SK-N-SH (cell line): ENCODE measurements around the gene FAM177B. TPM values are rescaled to one million over a fixed set of nuclear protein-coding genes. Genes with fewer than 3 reads are reported as not detected.

Experiments
- CTCF ChIA-PET: fragments of 300-600, 350-600 bp; formaldehyde crosslinking; extraction: SDS; loops from one replicate; lab custom pipeline; 2021; lab: Yijun Ruan, JAX
- POLR2A ChIA-PET: fragments of 350-600 bp; sonication (Branson Sonifier 250); formaldehyde crosslinking; extraction: SDS; loops from one replicate; lab custom pipeline; 2020; ENCODE audit warnings: antibody characterized with exemption, inconsistent platforms; lab: Yijun Ruan, JAX
- DNase-seq: peaks from one replicate; pipeline ENCODE4 v3.0.0; 2012
- H2AFZ ChIP-seq: fragments of 200-600 bp; sonication (generic); 2 replicates; pipeline ENCODE4 v1.8.1; 2016; ENCODE audit warnings: antibody characterized with exemption, mild to moderate bottlenecking, low read depth
- H3F3A ChIP-seq: fragments of 200-600 bp; sonication (generic); replicated peaks from 2 replicates; pipeline ENCODE3; 2016; ENCODE audit warnings: antibody characterized with exemption, mild to moderate bottlenecking; ENCODE audit not compliant: insufficient read depth
- H3K27ac ChIP-seq, 2 experiments: fragments of 200-500 bp in 1 of 2; fragments of 200-600 bp in 1 of 2; sonication (Bioruptor generic) in 1 of 2; sonication (generic), shearing (Covaris generic) in 1 of 2; 2 replicates each; pipeline versions ENCODE4 v1.5.1 to v1.6.1; 2014 to 2016; ENCODE audit warnings: low read depth in 2 of 2, inconsistent platforms in 1 of 2, low read length in 1 of 2, mild to moderate bottlenecking in 1 of 2, mixed read lengths in 1 of 2
- H3K27me3 ChIP-seq: fragments of 200-600 bp; sonication (generic), shearing (Covaris generic); 2 replicates; pipeline ENCODE4 v1.6.1; 2016; ENCODE audit warnings: mixed run types; ENCODE audit not compliant: insufficient read depth
- H3K36me3 ChIP-seq, 2 experiments: fragments of 200-500 bp in 1 of 2; fragments of 200-600 bp in 1 of 2; sonication (Bioruptor generic) in 1 of 2; sonication (generic) in 1 of 2; replicated peaks in 1 of 2; 2 replicates each; pipeline versions ENCODE3 to v1.5.1; 2014 to 2016; ENCODE audit warnings: low read length in 1 of 2, mild to moderate bottlenecking in 1 of 2; ENCODE audit not compliant: insufficient read depth in 2 of 2, control insufficient read depth in 1 of 2
- H3K4me1 ChIP-seq, 2 experiments: fragments of 200-500 bp in 1 of 2; fragments of 200-600 bp in 1 of 2; sonication (Bioruptor generic) in 1 of 2; sonication (generic), shearing (Covaris generic) in 1 of 2; 2 replicates each; pipeline versions ENCODE4 v1.5.1 to v1.6.1; 2014 to 2016; ENCODE audit warnings: low read depth in 1 of 2, low read length in 1 of 2, mixed run types in 1 of 2; ENCODE audit not compliant: insufficient read depth in 2 of 2, control insufficient read depth in 1 of 2
- H3K4me2 ChIP-seq: fragments of 200-600 bp; sonication (generic), shearing (Covaris generic); 2 replicates; pipeline ENCODE4 v1.6.1; 2017; ENCODE audit warnings: mixed run types
- H3K4me3 ChIP-seq, 2 experiments: fragments of 200-500 bp in 1 of 2; fragments of 200-600 bp in 1 of 2; sonication (Bioruptor generic) in 1 of 2; sonication (generic), shearing (Covaris generic) in 1 of 2; 2 replicates each; pipeline versions ENCODE4 v1.5.1 to v1.8.1; 2014 to 2016; ENCODE audit warnings: low read depth in 2 of 2, inconsistent platforms in 1 of 2, low read length in 1 of 2, mild to moderate bottlenecking in 1 of 2, mixed read lengths in 1 of 2, moderate library complexity in 1 of 2
- H3K79me2 ChIP-seq: fragments of 200-600 bp; sonication (generic); 2 replicates; pipeline ENCODE4 v1.8.1; 2017; ENCODE audit warnings: mild to moderate bottlenecking; ENCODE audit not compliant: insufficient read depth
- H3K9ac ChIP-seq: fragments of 200-600 bp; sonication (generic); 2 replicates; pipeline ENCODE4 v1.6.1; 2017; ENCODE audit warnings: mixed run types
- H3K9me2 ChIP-seq: fragments of 200-600 bp; sonication (generic); 2 replicates; pipeline ENCODE4 v1.6.1; 2017; ENCODE audit warnings: mixed run types
- H3K9me3 ChIP-seq: fragments of 200-600 bp; sonication (generic); 2 replicates; pipeline ENCODE4 v1.6.1; 2017; ENCODE audit warnings: mixed run types, mild to moderate bottlenecking, moderate library complexity
- H4K20me1 ChIP-seq: fragments of 200-600 bp; sonication (generic); 2 replicates; pipeline ENCODE4 v1.6.1; 2017; ENCODE audit warnings: mild to moderate bottlenecking, mixed run types; ENCODE audit not compliant: insufficient read depth
- CHD2 ChIP-seq: fragments of 150-350 bp; IDR thresholded peaks from 2 replicates; pipeline ENCODE4 v1.6.1; 2018; ENCODE audit warnings: low read length; ENCODE audit not compliant: partially characterized antibody
- ELF1 ChIP-seq: IDR thresholded peaks from 2 replicates; pipeline ENCODE4 v1.4.0; 2012
- FOXM1 ChIP-seq: IDR thresholded peaks from 2 replicates; pipeline ENCODE4 v1.4.0; 2012; ENCODE audit warnings: low read depth, mild to moderate bottlenecking
- GATA2 ChIP-seq: sonication (generic); formaldehyde crosslinking; IDR thresholded peaks from 2 replicates; pipeline ENCODE4 v1.5.0; 2020; ENCODE audit warnings: mild to moderate bottlenecking, missing genetic modification reagents
- JUND ChIP-seq: IDR thresholded peaks from 2 replicates; pipeline ENCODE4 v1.4.0; 2012
- NFIC ChIP-seq: IDR thresholded peaks from 2 replicates; pipeline ENCODE4 v1.4.0; 2012; ENCODE audit warnings: borderline replicate concordance
- NRF1 ChIP-seq: IDR thresholded peaks from 2 replicates; pipeline ENCODE4 v1.6.1; 2012; ENCODE audit warnings: low read depth, mild to moderate bottlenecking, low read length
- POLR2AphosphoS5 ChIP-seq: IDR thresholded peaks from 2 replicates; pipeline ENCODE4 v1.6.1; 2012; ENCODE audit warnings: low read depth, low read length
- RCOR1 ChIP-seq: fragments of 150-350 bp; IDR thresholded peaks from 2 replicates; pipeline ENCODE4 v1.6.1; 2017; ENCODE audit warnings: antibody characterized with exemption, low read length
- RXRA ChIP-seq: IDR thresholded peaks from 2 replicates; pipeline ENCODE4 v1.4.0; 2012; ENCODE audit warnings: low read depth, mild to moderate bottlenecking, borderline replicate concordance
- SMC3 ChIP-seq: IDR thresholded peaks from 2 replicates; pipeline ENCODE4 v1.6.1; 2012; ENCODE audit warnings: low read depth, low read length, improper control_type of control experiment
- TAF1 ChIP-seq: IDR thresholded peaks from 2 replicates; pipeline ENCODE4 v1.6.1; 2012; ENCODE audit warnings: low read depth, mild to moderate bottlenecking, low read length, moderate library complexity, borderline replicate concordance
- WGBS: methylation state at CpG from one replicate; pipeline ENCODE4 v1.1.6; 2017; ENCODE audit warnings: low lambda C conversion rate; 5-methylcytosine and 5-hydroxymethylcytosine counted together
- polyA plus RNA-seq, 3 experiments: library from polyadenylated mRNA; depleted of rRNA; stranded (reverse); fragments of >200 nt; gene quantifications; 2 replicates each; pipeline ENCODE4 v1.2.3, GENCODE V29; 2012
- TF ChIP-seq, protein P1 (sequence below): fragments of 150-350 bp; IDR thresholded peaks from 2 replicates; pipeline ENCODE4 v1.6.1; 2017; ENCODE audit warnings: antibody characterized with exemption, low read length, low read depth, borderline replicate concordance
- TF ChIP-seq, protein P2 (sequence below): IDR thresholded peaks from 2 replicates; pipeline ENCODE4 v1.4.0; 2012; ENCODE audit warnings: low read depth, borderline replicate concordance

Gene FAM177B
- polyA plus RNA-seq, 1 of the 3 experiments (the other 2 are of a cell fraction), result not detected

DNA sequence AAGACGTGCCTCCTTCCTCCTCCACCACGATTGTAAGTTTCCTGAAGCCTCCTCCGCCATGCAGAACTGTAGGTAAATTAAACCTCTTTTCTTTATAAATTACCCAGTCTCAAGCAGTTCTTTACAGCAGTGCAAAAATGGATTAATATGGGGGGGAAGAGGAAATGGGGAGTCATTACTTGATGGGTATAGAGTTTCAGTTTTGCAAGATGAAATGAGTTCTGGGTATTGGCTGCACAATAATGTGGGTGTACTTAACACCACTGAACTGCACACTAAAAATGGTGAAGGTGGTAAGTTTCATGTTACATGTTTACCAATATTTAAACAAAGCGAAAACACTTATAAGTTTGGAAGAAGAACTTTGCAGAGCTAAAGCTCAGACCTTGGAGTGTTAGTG, 53.5 kb downstream of the FAM177B start:
- no peaks in the 10 kb centered on the region for H3K79me2 ChIP-seq
- no peak overlapping the region for H2AFZ ChIP-seq
- H3K4me3 ChIP-seq, result no peak overlapping the region
- no peaks in the 10 kb centered on the region for H3K27me3 ChIP-seq
- DNase-seq, result no peak
- TF ChIP-seq RCOR1 (no peak), TAF1 (no peak)
- no peaks in the 10 kb centered on the region for H3F3A ChIP-seq
- WGBS, result 90% methylated on average over 4 of the region's 4 CpGs
- no peak overlapping the region for H3K27ac ChIP-seq
- H3K9me3 ChIP-seq, result no peaks in the 10 kb centered on the region
- H3K9ac ChIP-seq, result no peak overlapping the region
- no peaks in the 10 kb centered on the region; a peak in 1 of 4 replicates for H3K4me1 ChIP-seq
- H4K20me1 ChIP-seq, result no peaks in the 10 kb centered on the region
- ChIA-PET POLR2A (no interaction called here), CTCF (interaction anchor here (1.0 to 6.1 kb wide), 3 partner anchors 292 to 300 kb away, joined by 4 to 69 read pairs (median 11); no protein-coding TSS in a partner anchor)
- H3K4me2 ChIP-seq, result no peak overlapping the region
- no peaks in the 10 kb centered on the region for H3K9me2 ChIP-seq
- H3K36me3 ChIP-seq, result no peaks in the 10 kb centered on the region

DNA sequence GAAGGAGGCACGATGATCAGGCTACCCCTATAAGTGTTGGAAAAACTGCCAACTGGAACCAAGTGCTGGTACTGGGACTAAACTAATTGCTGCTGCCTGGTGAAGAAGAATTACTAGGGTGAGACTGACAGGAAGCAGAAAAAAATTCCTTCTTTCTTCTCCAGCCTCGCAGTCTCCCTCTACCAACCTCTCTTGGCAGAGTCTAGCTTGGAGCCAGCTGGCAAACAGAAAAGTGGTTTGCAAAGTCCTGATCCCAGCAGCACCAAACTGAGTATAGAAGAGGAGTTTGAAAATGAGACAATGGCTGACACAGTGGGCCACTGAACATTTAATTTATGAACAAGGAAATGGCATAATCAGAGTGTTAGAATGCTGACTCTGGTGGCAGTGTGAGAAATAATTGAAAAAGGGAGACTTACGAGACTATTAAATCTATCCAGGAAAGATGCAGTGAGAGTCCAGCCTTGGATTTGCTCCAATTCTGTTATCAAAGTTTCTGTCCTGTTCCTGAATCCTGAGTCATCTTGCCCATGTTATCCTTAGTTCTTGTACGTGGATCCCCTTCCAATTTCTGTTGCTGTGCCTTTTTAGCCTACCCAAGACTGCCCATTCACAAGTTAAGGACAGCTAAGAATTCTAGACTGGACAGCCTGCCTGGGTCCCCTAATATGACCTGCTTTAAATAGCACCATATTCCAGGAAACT, 54.2 kb downstream of the FAM177B start:
- no peaks in the 10 kb centered on the region for H3K9me3 ChIP-seq
- no peak overlapping the region for H3K4me3 ChIP-seq
- DNase-seq, result no peak
- H2AFZ ChIP-seq, result no peak overlapping the region
- no peaks in the 10 kb centered on the region; a peak in 1 of 4 replicates for H3K4me1 ChIP-seq
- POLR2A ChIA-PET, result no interaction called here
- H3K36me3 ChIP-seq, result no peaks in the 10 kb centered on the region
- H3K79me2 ChIP-seq, result no peaks in the 10 kb centered on the region
- H3K27me3 ChIP-seq, result no peaks in the 10 kb centered on the region
- H3K4me2 ChIP-seq, result no peak overlapping the region
- TF ChIP-seq FOXM1 (no peak), TAF1 (no peak), CHD2 (no peak), RXRA (no peak), SMC3 (no peak), NFIC (no peak), ELF1 (no peak), POLR2AphosphoS5 (no peak), NRF1 (no peak), JUND (no peak), GATA2 (CRISPR knock-in tag) (no peak)
- TF ChIP-seq, protein P1, sequence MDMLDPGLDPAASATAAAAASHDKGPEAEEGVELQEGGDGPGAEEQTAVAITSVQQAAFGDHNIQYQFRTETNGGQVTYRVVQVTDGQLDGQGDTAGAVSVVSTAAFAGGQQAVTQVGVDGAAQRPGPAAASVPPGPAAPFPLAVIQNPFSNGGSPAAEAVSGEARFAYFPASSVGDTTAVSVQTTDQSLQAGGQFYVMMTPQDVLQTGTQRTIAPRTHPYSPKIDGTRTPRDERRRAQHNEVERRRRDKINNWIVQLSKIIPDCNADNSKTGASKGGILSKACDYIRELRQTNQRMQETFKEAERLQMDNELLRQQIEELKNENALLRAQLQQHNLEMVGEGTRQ, result no peak
- TF ChIP-seq, protein P2, sequence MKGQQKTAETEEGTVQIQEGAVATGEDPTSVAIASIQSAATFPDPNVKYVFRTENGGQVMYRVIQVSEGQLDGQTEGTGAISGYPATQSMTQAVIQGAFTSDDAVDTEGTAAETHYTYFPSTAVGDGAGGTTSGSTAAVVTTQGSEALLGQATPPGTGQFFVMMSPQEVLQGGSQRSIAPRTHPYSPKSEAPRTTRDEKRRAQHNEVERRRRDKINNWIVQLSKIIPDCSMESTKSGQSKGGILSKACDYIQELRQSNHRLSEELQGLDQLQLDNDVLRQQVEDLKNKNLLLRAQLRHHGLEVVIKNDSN, result no peak
- TF ChIP-seq, all 33 proteins: peak for 0
- Histone ChIP-seq H3K27ac (no peak overlapping the region), H3F3A (no peaks in the 10 kb centered on the region), H3K9me2 (no peaks in the 10 kb centered on the region), H4K20me1 (no peaks in the 10 kb centered on the region), H3K9ac (no peak overlapping the region)
- WGBS, result 26% methylated on average over 4 of the region's 4 CpGs
- CTCF ChIA-PET, result interaction anchor here (1.0 to 6.1 kb wide), 3 partner anchors 291 to 342 kb away, joined by 3 to 69 read pairs (median 11); no protein-coding TSS in a partner anchor
